Urinary bladder (tissue), 4 donors: Measurements from ENCODE around the gene PRR22. TPM values are rescaled to one million over a fixed set of nuclear protein-coding genes. Genes with fewer than 3 reads are reported as not detected.

Source experiments
- DNase-seq: peaks from one replicate; pipeline ENCODE4 v3.0.0-alpha.2; 2015; ENCODE audit errors: extremely low spot score
- H3K27ac ChIP-seq: one replicate; pipeline ENCODE4 v1.5.1; 2013; ENCODE audit warnings: low read depth, mild to moderate bottlenecking, moderate library complexity
- H3K36me3 ChIP-seq: one replicate; pipeline ENCODE4 v1.6.1; 2013; ENCODE audit warnings: mild to moderate bottlenecking, moderate library complexity; ENCODE audit not compliant: insufficient read depth
- H3K4me1 ChIP-seq: one replicate; pipeline ENCODE4 v1.6.1; 2013; ENCODE audit warnings: mild to moderate bottlenecking, moderate library complexity; ENCODE audit not compliant: insufficient read depth
- H3K4me3 ChIP-seq: one replicate; pipeline ENCODE4 v1.5.1; 2013; ENCODE audit warnings: low read depth, low read length
- WGBS: extraction: QIAGEN DNeasy Blood & Tissue Kit; methylation state at CpG from one replicate; pipeline ENCODE4 v1.1.7; 2013; 5-methylcytosine and 5-hydroxymethylcytosine counted together
- polyA plus RNA-seq: library from polyadenylated mRNA; stranded (reverse); fragments of 200-250 nt; gene quantifications from one replicate; pipeline ENCODE4 v1.2.3, GENCODE V29; 2013
- total RNA-seq: library from RNA; depleted of rRNA; stranded (reverse); fragments of >200 nt; gene quantifications from one replicate; pipeline ENCODE4 v1.2.3, GENCODE V29; 2014
- donor health status: healthy with polysubstance abuse.
- donor health status: healthy.

PRR22 gene
- total RNA-seq (0.48 TPM), polyA plus RNA-seq (2.3 TPM)

GRCh38 chr19:5784581-5785147 lies at the start of gene PRR22:
Gene PRR22, minus strand, starts transcription at chr19:5784746. Its CDS starts 86 bp downstream, at chr19:5784660.
- Histone ChIP-seq H3K4me3 (no peak within 1 kb of the TSS), H3K4me1 (no peaks in the 10 kb centered on the region), H3K27ac (no peak within 1 kb of the TSS), H3K36me3 (peaks cover 7% of the 10 kb centered on the region)
- 94% methylated on average over 15 of the region's 15 CpGs for WGBS
- DNase-seq: no peak

DNA sequence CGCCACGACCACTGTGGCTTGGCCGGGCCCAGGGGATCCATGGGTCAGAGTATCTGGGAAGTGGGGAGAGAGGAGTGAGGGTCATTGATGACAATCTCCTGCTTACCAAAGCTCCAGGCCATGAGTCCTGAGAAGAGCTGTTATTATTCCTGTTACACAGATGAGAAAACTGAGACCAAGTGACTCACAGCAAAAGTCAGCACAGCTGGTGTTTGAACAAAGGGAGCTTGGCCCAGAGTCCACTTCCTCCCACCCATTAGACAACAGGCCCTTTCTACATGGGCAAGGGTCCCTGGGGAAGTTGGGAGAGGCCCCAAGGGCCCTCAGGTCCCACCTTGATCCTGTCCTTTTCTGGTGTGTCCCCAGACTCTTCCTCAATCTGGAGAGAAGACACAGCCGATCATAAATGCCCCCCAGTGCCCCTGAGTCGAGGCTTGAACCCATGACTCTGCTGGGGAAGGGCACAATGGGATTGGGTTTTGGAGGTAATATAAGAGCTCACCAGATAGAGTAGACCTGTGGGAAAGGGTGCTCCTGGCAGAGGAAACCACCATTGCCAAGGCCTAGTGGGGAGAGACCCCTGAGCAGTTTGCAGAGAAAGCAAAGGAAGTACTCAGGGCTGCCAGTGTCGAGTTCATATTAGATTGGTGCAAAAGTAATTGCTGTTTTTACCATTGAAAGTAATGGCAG lies 48.1 kb upstream of the PRR22 start:
- H3K27ac ChIP-seq: no peak overlapping the region
- WGBS: 90% methylated on average over 6 of the region's 6 CpGs
- no peaks in the 10 kb centered on the region for H3K36me3 ChIP-seq
- no peaks in the 10 kb centered on the region for H3K4me1 ChIP-seq
- no peak overlapping the region for H3K4me3 ChIP-seq
- DNase-seq: no peak

- Histone ChIP-seq H3K4me3 (no peak overlapping the region), H3K27ac (no peak overlapping the region), H3K4me1 (no peaks in the 10 kb centered on the region), H3K36me3 (no peaks in the 10 kb centered on the region)
- no peak for DNase-seq
- WGBS: 86% methylated on average over 22 of the region's 22 CpGs
Measured at GRCh38 chr19:5832061-5832460, 47.5 kb upstream of the PRR22 start.

DNA sequence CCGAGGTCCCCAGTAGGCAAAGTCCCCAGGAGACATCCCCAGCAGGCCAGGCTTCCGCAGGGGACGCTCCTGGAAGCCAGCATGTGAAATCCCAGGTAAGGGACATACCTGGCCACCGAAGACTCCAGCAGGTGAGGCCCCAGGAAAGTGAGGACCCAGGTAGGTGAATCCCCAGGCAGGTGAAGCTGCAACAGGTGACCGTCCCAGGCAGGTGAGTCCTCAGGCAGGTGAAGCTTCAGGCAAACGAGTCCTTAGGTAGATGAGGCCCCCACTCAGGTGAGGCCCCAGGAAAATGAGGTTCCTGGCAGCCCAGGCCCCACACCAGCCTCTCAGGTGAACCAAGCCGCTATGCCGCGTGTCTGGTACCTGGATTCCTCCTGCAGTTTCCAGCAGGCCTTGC lies 46.6 kb upstream of the PRR22 start:
- no peak for DNase-seq
- 91% methylated on average over 9 of the region's 9 CpGs for WGBS
- Histone ChIP-seq H3K4me3 (no peak overlapping the region), H3K36me3 (no peaks in the 10 kb centered on the region), H3K4me1 (no peaks in the 10 kb centered on the region), H3K27ac (no peak overlapping the region)

DNA sequence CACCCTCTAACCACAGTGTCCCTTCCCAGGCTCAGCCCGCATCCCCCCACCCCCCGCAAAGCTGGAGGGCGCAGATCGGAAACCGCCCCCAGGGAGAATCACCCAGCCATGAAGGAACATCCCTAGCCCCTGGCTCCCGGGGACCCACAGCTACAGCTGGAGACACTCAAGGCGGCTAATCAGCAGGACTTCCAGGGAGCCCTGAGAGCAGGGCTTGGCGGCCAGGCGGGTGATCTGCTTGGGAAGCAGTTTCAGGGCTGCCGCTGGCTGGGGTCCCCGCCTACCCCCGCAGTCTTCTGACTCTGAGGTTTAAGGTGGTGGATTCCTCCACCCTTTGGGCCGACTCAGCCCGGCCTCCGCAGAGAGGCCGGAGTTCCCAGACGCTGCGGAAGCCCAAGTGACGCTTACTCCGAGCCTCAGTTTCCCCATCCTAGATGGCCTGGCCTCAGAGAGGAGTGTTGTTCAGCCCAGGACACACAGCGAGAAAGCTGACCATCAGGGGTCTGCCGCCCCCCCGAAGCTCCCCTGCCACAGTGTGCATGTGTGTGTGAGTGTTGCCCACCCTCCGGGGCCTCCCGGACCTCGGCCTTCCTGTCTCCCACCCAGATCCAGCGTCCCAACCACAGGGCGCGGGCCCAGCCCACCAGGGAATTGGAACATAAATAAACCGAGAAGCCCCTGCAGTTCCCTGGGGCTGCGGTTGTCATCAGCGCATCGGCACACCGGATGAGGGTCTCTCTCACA lies 45.2 kb upstream of the PRR22 start:
- WGBS: 42% methylated on average over 34 of the region's 34 CpGs
- Histone ChIP-seq H3K36me3 (no peaks in the 10 kb centered on the region), H3K4me3 (no peak overlapping the region), H3K4me1 (no peaks in the 10 kb centered on the region), H3K27ac (no peak overlapping the region)
- DNase-seq: no peak

- under 1% methylated on average over 47 of the region's 47 CpGs for WGBS
- DNase-seq: no peak
- H3K4me3 ChIP-seq: peak overlapping the region; percentile 39
- peak overlapping the region; percentile 48 for H3K27ac ChIP-seq
- H3K4me1 ChIP-seq: no peaks in the 10 kb centered on the region
- H3K36me3 ChIP-seq: no peaks in the 10 kb centered on the region
Measured at GRCh38 chr19:5828661-5829566, 44.4 kb upstream of the PRR22 start.

GRCh38 chr19:5827891-5828660 lies 43.5 kb upstream of the PRR22 start:
- H3K27ac ChIP-seq: peak overlapping the region; percentile 33
- no peaks in the 10 kb centered on the region for H3K36me3 ChIP-seq
- peak; percentile 77 for DNase-seq
- peak overlapping the region; percentile 39 for H3K4me3 ChIP-seq
- H3K4me1 ChIP-seq: no peaks in the 10 kb centered on the region
- WGBS: under 1% methylated on average over 91 of the region's 91 CpGs

GRCh38 chr19:5827342-5827890 lies 42.9 kb upstream of the PRR22 start:
- Histone ChIP-seq H3K4me1 (no peaks in the 10 kb centered on the region), H3K36me3 (no peaks in the 10 kb centered on the region), H3K4me3 (peak overlapping the region; percentile 39), H3K27ac (no peak overlapping the region)
- DNase-seq: no peak
- 14% methylated on average over 37 of the region's 37 CpGs for WGBS

DNA sequence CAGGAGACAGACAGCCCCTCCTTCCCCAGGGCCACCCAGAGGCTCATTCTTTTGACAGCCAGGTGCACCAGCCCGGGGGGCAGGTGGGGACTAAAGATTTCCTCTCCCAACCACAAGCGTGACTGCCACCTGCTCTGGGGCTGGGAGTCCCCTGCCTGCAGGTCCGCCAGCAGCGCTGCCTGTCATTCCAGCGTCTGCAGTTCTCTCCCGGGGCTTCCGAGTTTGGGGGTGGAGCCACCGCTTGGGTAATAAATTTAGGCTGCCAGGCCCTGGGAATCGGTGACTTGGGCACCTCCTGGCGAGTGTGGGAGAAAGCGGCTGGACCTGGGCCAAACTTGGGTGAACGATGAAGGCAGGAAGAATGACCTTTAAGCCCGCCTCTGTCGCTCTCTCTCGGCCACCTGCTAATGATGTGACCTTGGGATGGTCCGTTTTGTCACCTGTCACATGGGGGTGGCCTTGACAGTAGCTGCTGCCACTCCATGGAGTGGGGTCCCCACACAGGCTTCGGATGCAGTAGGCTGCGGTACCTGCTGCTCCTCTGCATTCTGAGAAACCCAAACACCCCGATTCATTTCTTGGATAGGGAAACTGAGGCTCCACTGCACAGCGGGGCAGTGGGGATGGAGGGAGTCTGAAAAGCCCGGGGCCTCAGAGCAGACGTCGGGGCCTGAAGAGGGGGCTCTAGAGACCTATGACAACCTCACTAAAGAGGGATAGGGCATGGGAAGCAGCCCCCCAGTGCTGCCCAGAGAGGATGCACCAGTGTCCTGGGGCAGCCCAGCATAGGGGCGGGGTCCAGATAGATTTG lies 42.2 kb upstream of the PRR22 start:
- 19% methylated on average over 24 of the region's 24 CpGs for WGBS
- H3K36me3 ChIP-seq: no peaks in the 10 kb centered on the region
- H3K4me1 ChIP-seq: no peaks in the 10 kb centered on the region
- DNase-seq: no peak
- no peak overlapping the region for H3K4me3 ChIP-seq
- H3K27ac ChIP-seq: no peak overlapping the region

DNA sequence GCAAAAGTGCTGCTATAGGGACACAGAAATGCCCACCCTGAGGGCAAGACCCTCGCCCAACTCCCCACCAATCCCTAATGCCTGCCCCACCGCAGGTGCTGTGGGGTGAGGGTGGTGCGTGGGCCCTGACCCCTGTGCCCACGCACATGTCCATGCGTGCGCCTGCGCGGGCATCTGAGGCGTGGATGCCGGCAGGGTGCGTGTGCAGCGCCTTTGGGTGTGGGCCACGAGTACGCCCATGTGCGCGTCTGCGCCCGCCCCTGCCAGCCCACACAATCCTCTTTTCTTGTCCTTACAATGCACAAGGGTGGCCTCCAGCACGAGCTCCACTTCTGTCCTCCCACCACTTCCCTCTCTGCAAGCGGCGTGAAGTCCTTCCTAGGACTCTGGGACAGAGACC lies 40.6 kb upstream of the PRR22 start:
- Histone ChIP-seq H3K4me1 (no peaks in the 10 kb centered on the region), H3K27ac (no peak overlapping the region), H3K36me3 (no peaks in the 10 kb centered on the region), H3K4me3 (no peak overlapping the region)
- DNase-seq: no peak
- 93% methylated on average over 21 of the region's 21 CpGs for WGBS

GRCh38 chr19:5824751-5825150 lies 40.2 kb upstream of the PRR22 start:
- H3K27ac ChIP-seq: no peak overlapping the region
- H3K4me1 ChIP-seq: no peaks in the 10 kb centered on the region
- 84% methylated on average over 10 of the region's 10 CpGs for WGBS
- H3K36me3 ChIP-seq: no peaks in the 10 kb centered on the region
- H3K4me3 ChIP-seq: no peak overlapping the region
- no peak for DNase-seq
